Astrocyte (in vitro differentiated cells and primary cell): ENCODE measurements around the gene RGS8.

Source experiments
- EZH2 ChIP-seq: IDR thresholded peaks from 2 replicates; pipeline ENCODE4 v1.6.1; 2012; ENCODE audit warnings: mild to moderate bottlenecking, low read length, inconsistent platforms; ENCODE audit not compliant: insufficient read depth
- TF ChIP-seq, protein P1 (sequence below): IDR thresholded peaks from 2 replicates; pipeline ENCODE4 v1.5.1; 2011; ENCODE audit warnings: low read depth, mild to moderate bottlenecking, inconsistent platforms, low read length, moderate library complexity; ENCODE audit not compliant: insufficient read depth

DNA sequence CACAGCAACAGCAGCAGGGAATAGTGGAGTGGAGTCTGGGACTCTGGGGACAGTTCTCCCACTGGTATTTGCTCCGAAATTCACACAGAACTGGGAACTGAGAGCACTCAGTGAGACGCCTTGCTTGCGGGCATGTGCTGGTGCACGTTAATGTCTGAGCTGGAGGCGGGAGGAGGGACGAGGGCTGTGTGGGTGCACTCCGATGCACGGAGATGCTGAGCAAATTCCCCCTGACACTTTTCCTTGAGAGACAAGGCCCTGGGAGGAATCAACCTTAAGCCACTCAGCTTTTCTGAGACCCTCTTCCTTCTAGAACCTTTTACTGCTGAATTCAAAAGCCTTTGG is 2.8 kb downstream of the RGS8 start:
- TF ChIP-seq EZH2, result no peak
- TF ChIP-seq, protein P1, sequence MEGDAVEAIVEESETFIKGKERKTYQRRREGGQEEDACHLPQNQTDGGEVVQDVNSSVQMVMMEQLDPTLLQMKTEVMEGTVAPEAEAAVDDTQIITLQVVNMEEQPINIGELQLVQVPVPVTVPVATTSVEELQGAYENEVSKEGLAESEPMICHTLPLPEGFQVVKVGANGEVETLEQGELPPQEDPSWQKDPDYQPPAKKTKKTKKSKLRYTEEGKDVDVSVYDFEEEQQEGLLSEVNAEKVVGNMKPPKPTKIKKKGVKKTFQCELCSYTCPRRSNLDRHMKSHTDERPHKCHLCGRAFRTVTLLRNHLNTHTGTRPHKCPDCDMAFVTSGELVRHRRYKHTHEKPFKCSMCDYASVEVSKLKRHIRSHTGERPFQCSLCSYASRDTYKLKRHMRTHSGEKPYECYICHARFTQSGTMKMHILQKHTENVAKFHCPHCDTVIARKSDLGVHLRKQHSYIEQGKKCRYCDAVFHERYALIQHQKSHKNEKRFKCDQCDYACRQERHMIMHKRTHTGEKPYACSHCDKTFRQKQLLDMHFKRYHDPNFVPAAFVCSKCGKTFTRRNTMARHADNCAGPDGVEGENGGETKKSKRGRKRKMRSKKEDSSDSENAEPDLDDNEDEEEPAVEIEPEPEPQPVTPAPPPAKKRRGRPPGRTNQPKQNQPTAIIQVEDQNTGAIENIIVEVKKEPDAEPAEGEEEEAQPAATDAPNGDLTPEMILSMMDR, result no peak
